HG02885 (cell line): ENCODE data around the gene LAMA4.

ENCODE experiments used
- ATAC-seq: cut with Tn5 transposase; IDR thresholded peaks from one replicate; pipeline ENCODE4 v1.9.1; 2021; ENCODE audit warnings: mild to moderate bottlenecking; ENCODE audit not compliant: unreplicated experiment, poor library complexity

The LAMA4 gene

GRCh38 chr6:112253841-112254816 lies at the start of gene LAMA4:
TSS of gene LAMA4 (minus strand) at chr6:112254567. CDS start at chr6:112254150, 417 bp downstream.
- ATAC-seq: no peak

GRCh38 chr6:112302142-112302705 lies 47.9 kb upstream of the LAMA4 start:
- ATAC-seq: no peak

- no peak for ATAC-seq
Observed at GRCh38 chr6:112300896-112301295, 46.5 kb upstream of the LAMA4 start.

GRCh38 chr6:112298816-112299281 lies 44.5 kb upstream of the LAMA4 start:
- no peak for ATAC-seq

GRCh38 chr6:112298021-112298745 lies 43.8 kb upstream of the LAMA4 start:
- no peak for ATAC-seq

DNA sequence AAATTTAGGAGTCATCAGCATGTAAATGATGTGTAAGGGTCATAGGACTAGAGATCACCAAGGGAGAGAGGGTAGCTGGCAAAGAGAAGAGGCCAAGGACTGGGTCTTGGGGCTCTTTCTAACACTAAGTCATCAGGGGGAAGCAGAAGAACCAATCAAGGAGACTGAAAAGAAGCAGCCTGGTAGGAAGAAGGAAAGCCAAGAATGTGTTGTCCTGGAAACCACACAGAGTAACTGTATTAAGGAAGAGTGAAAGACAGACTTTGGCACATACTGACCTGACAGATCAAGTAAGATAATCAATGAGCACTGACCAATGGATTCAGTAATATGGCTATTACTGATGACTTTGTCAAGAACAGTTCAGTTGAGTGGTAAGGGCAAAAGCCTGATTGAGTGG lies 42.3 kb upstream of the LAMA4 start:
- no peak for ATAC-seq

GRCh38 chr6:112296122-112296521 lies 41.8 kb upstream of the LAMA4 start:
- peak; percentile 77 for ATAC-seq

- no peak for ATAC-seq
Observed at GRCh38 chr6:112291161-112291762, 36.9 kb upstream of the LAMA4 start.

DNA sequence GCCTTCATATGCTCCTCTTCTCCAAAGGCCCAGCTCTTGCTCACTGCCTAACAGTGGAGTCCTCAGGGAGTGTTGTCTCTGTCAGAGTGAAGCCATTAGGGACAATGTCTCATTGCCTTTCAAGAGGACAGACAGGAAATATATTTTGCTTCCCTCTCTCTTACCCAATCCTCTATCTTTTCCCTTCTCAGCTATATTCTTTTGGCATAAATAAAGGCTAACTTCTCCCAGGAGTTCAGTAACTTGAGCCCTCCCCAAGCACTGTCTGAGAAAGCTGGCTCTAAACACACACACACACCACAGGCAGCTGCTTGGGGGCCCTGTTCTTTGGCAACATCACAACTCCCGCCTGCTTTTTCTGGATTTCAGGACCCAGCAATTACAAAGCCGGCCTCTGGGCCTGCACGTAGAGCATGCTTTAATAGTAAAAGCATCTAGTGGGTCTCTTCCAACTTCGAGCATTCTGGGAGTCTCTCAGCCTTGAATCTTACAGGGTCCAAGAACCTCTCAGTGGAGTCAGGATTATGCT lies 34.7 kb upstream of the LAMA4 start:
- no peak for ATAC-seq

- no peak for ATAC-seq
Observed at GRCh38 chr6:112288475-112288874, 34.1 kb upstream of the LAMA4 start.

GRCh38 chr6:112287577-112288225 lies 33.3 kb upstream of the LAMA4 start:
- no peak for ATAC-seq

- no peak for ATAC-seq
Observed at GRCh38 chr6:112286500-112287144, 32.3 kb upstream of the LAMA4 start.

DNA sequence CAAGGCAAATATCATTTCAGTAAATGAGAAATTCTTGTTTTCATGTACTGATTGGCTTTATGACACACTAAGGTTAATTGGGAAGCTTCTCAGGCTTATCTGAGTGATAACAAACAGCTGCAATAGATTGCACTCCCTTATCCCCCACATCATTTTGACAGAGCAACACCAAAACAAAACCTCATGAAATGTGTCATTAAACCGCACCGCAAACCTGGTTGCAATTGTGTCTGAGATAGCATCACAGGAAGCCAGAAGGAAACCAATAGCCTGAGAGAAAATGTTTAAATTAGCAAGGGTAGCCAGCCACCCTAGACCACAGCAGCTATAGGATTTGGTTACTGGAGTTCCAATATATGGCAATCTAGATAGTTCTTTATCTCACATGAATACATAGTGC lies 31.6 kb upstream of the LAMA4 start:
- peak; percentile 74 for ATAC-seq

- no peak for ATAC-seq
Observed at GRCh38 chr6:112284603-112285002, 30.2 kb upstream of the LAMA4 start.

GRCh38 chr6:112283621-112284020 lies 29.3 kb upstream of the LAMA4 start:
- ATAC-seq: no peak

- no peak for ATAC-seq
Observed at GRCh38 chr6:112281821-112282615, 27.7 kb upstream of the LAMA4 start.

GRCh38 chr6:112279031-112279935 lies 24.9 kb upstream of the LAMA4 start:
- ATAC-seq: no peak
